Right cardiac atrium (tissue), 5 donors: ENCODE results near the gene PLIN4. TPM values are rescaled to one million over a fixed set of nuclear protein-coding genes. Genes with fewer than 3 reads are reported as not detected.
A peak's percentile ranks its signal among the peaks of the same experiment; 100 is the strongest.

Experiments used
- ATAC-seq, 2 donors: fragments of 200-7000 bp; cut with Tn5 transposase; one replicate each; pipeline versions ENCODE4 v1.8.0 to v1.9.1; 2020; ENCODE audit warnings: moderate library complexity in 2 of 2, mild to moderate bottlenecking in 1 of 2
- DNase-seq, 3 donors: peaks; one replicate each; pipeline ENCODE4 v3.0.0-alpha.2; 2020
- H3K27ac ChIP-seq: one replicate; pipeline ENCODE4 v1.5.1; 2013; ENCODE audit warnings: mild to moderate bottlenecking, low read length, control low read depth, moderate library complexity
- H3K27me3 ChIP-seq: one replicate; pipeline ENCODE4 v1.6.1; 2013; ENCODE audit not compliant: control insufficient read depth, insufficient read depth
- H3K4me1 ChIP-seq: one replicate; pipeline ENCODE4 v1.6.1; 2013; ENCODE audit warnings: low read length; ENCODE audit not compliant: control insufficient read depth, insufficient read depth
- H3K4me3 ChIP-seq: one replicate; pipeline ENCODE4 v1.5.1; 2013; ENCODE audit warnings: low read length, control low read depth
- H3K9me3 ChIP-seq: one replicate; pipeline ENCODE4 v1.6.1; 2013; ENCODE audit warnings: low read length; ENCODE audit not compliant: control insufficient read depth
- WGBS: extraction: QIAGEN DNeasy Blood & Tissue Kit; methylation state at CpG from one replicate; pipeline ENCODE4 v1.1.7; 2013; 5-methylcytosine and 5-hydroxymethylcytosine counted together
- intact Hi-C, 4 donors: fragments of 100-400 bp; cut with DNase I; formaldehyde crosslinking; loops; one replicate each; pipeline versions ENCODE4 v1.11.0 to v1.14.0; 2022 to 2023
- polyA plus RNA-seq: library from polyadenylated mRNA; stranded (reverse); fragments of 200-250 nt; gene quantifications from one replicate; pipeline ENCODE4 v1.2.3, GENCODE V29; 2013
- total RNA-seq, 4 donors: library from RNA; stranded (reverse); fragmentation: NEBNext Ultra II Directional; extraction: Animal tissue kit (Norgen Biotek cat#: 25700); gene quantifications; one replicate each; pipeline ENCODE4 v1.2.1, GENCODE V29; 2021
- donor health status: healthy with polysubstance abuse.
- donor health status: DM: no; HTN: yes; CAD: no.
- donor health status: DM: no; HTN: no; CAD: no.
- donor health status: DM: no; HTN: yes; CAD: no; lungs with severe emphysema.
- donor health status: DM: yes; HTN: yes; CAD: no.

The PLIN4 gene
- total and polyA plus RNA-seq, 5 donors = 102 to 201 (median 115) TPM

DNA sequence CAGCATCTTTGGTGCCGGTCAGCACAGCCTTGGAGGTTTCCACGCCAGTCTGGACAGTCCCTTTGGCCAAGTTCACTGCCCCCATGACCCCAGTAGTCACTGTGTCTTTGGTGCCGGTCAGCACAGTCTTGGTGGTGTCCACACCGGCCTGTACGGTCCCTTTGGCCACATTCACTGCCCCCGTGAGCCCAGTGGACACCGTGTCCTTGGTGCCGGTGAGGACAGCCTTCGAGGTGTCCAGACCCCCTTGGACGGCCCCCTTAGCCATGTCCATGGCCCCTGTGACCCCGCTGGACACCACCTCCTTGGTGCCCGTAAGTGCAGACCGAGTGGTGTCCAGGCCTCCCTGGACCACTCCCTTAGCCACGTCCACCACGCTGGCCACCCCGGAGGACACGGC lies 5.0 kb downstream of the PLIN4 start:
- Histone ChIP-seq H3K27ac (no peak overlapping the region), H3K4me3 (no peak overlapping the region), H3K27me3 (no peaks in the 10 kb centered on the region), H3K4me1 (no peaks in the 10 kb centered on the region), H3K9me3 (no peaks in the 10 kb centered on the region)
- intact Hi-C loops = no loop called here
- ATAC-seq (no peak), DNase-seq (peak in 2 of 3 donors; percentile 28 to 55)
- WGBS = 89% methylated on average over 17 of the region's 17 CpGs

DNA sequence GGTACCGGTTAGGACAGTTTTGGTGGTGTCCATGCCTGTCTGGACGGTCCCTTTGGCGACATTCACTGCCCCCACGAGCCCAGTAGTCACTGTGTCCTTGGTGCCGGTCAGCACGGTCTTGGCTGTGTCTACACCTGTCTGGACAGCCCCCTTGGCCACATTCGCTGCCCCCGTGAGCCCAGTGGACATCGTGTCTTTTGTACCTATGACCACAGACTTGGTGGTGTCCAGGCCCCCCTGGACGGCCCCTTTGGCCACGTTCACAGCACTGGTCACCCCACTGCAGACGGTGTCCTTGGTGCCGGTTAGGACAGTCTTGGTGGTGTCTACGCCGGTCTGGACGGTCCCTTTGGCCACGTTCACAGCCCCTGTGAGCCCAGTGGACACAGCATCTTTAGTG lies 6.2 kb downstream of the PLIN4 start:
- no peak overlapping the region for H3K27ac ChIP-seq
- no peaks in the 10 kb centered on the region for H3K4me1 ChIP-seq
- ATAC-seq (no peak), DNase-seq (peak in 1 of 3 donors; percentile 26)
- H3K4me3 ChIP-seq = no peak overlapping the region
- no peaks in the 10 kb centered on the region for H3K27me3 ChIP-seq
- intact Hi-C loops = no loop called here
- H3K9me3 ChIP-seq = no peaks in the 10 kb centered on the region
- 94% methylated on average over 17 of the region's 17 CpGs for WGBS

DNA sequence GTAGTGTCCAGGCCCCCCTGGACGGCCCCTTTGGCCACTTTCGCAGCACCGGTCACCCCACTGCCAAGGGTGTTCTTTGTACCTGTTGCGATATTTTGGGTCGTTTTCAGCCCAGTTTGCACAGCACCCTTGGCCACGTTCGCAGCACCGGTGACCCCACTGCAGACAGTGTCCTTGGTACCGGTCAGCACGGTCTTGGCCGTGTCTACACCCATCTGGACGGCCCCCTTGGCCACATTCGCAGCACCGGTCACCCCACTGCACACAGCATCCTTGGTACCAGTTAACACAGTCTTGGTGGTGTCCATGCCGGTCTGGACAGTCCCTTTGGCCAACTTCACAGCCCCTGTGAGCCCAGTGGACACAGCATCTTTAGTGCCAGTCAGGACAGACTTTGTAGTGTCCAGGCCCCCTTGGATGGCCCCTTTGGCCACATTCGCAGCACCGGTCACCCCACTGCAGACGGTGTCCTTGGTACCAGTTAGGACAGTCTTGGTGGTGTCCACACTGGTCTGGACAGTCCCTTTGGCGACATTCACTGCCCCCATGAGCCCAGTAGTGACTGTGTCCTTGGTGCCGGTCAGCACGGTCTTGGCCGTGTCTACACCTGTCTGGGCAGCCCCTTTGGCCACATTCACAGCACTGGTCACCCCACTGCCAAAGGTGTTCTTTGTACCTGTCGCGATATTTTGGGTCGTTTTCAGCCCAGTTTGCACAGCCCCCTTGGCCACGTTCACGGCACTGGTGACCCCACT lies 6.8 kb downstream of the PLIN4 start:
- Histone ChIP-seq H3K27me3 (no peaks in the 10 kb centered on the region), H3K4me3 (no peak overlapping the region), H3K27ac (no peak overlapping the region), H3K9me3 (no peaks in the 10 kb centered on the region), H3K4me1 (no peaks in the 10 kb centered on the region)
- WGBS = 88% methylated on average over 27 of the region's 27 CpGs
- ATAC-seq (peak in 1 of 2 donors; percentile 18), DNase-seq (no peak)
- intact Hi-C loops = no loop called here

DNA sequence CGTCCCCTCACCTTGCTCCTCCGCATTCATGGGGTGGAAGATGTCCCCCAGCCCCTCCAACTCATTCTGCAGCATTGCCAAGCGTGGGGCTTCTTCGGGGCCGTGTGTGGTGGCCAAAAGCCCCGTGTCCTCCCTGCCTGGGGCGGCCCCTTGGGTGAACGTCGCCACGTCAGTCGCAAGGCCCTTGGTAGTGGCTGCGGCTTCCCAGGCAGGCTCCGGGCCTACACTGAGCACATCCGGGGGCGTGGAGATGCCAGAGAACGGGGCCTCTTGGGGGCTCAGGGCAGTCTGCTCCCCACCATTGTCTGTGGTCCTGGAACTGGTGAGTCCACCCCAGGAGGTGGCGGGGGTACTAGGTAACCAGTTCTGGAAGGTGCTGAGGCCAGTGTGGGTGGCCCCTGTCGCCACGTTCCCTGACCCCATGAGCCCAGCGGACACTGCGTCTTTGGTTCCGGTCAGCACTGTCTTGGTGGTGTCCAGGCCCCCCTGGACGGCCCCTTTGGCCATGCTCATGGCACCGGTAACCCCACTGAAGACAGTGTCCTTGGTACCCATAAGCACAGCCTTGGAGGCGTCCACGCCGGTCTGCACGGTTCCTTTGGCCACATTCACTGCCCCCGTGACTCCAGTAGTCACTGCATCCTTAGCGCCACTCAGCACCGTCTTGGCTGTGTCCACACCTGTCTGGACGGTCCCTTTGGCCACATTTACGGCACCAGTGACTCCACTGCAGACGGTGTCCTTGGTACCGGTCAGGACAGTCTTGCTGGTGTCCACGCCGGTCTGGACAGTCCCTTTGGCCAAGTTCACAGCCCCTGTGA lies 7.6 kb downstream of the PLIN4 start:
- H3K27me3 ChIP-seq = no peaks in the 10 kb centered on the region
- no peaks in the 10 kb centered on the region for H3K9me3 ChIP-seq
- ATAC-seq = peak; percentile 3 to 7
- DNase-seq = peak in 1 of 3 donors; percentile 24
- WGBS = 86% methylated on average over 37 of the region's 37 CpGs
- H3K4me3 ChIP-seq = no peak overlapping the region
- H3K4me1 ChIP-seq = no peaks in the 10 kb centered on the region
- no peak overlapping the region for H3K27ac ChIP-seq
- intact Hi-C loops = no loop called here

DNA sequence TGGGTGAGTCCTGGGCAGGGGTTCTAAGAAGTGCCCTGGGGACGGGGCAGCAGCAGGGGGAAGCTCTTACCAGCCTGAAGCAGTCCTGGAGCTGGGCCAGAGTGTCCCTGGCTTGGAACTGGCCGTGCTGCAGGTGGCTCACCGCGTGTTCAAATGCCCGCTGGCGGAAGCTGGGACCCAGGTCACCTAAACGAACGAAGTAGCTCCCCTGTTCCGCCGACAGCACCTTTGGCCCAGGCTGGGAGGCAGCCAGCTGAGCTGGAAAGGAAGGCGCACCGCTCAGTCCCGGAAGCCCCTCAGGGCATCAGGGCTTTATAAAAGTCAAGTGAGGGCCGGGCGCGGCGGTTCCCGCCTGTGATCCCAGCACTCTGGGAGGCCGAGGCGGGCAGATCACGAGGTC lies 9.6 kb downstream of the PLIN4 start:
- H3K9me3 ChIP-seq = no peaks in the 10 kb centered on the region
- intact Hi-C loops = no loop called here
- no peak for ATAC-seq
- H3K4me1 ChIP-seq = no peaks in the 10 kb centered on the region
- WGBS = 89% methylated on average over 21 of the region's 21 CpGs
- no peaks in the 10 kb centered on the region for H3K27me3 ChIP-seq
- H3K27ac ChIP-seq = no peak overlapping the region
- H3K4me3 ChIP-seq = no peak overlapping the region
- no peak for DNase-seq

DNA sequence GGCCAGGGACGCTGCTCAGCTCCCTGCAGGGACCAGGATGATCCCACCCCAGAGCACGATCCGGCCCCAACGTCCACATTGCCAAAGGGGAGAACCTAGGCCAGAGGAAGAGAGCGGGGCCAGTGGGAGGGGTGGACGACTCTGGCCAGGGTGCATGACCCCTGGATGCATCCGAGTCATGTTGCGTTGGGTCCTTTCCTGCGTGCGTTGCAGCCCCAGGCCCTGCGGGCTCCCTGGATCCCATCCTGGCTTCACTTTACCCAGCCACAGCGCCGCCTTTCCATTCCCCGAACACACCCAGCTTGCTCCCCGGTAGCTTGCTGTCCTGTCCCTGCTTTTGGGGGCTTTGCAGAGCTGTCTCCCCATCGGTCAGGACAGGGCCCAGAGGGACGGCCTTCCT lies 10.5 kb downstream of the PLIN4 start:
- WGBS = 75% methylated on average over 17 of the region's 17 CpGs
- Histone ChIP-seq H3K27me3 (no peaks in the 10 kb centered on the region), H3K9me3 (no peaks in the 10 kb centered on the region), H3K4me3 (no peak overlapping the region), H3K4me1 (no peaks in the 10 kb centered on the region), H3K27ac (no peak overlapping the region)
- no peak for ATAC-seq
- intact Hi-C loops = no loop called here
- DNase-seq = no peak

DNA sequence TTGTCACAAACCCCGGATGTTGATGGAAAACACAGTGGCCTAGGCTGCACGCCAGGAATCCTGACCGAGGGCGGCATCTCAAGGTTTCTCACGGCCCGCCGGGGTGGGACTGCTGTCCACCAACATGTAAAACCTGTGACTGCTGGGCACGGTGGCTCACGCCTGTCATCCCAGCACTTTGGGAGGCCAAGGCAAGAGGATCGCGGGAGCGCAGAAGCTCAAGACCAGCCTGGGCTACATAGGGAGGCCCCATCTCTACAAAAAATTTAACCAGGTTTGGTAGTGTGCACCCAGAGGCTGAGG lies 11.2 kb downstream of the PLIN4 start:
- no peaks in the 10 kb centered on the region for H3K4me1 ChIP-seq
- no peak overlapping the region for H3K4me3 ChIP-seq
- no peaks in the 10 kb centered on the region for H3K27me3 ChIP-seq
- no peak overlapping the region for H3K27ac ChIP-seq
- H3K9me3 ChIP-seq = no peaks in the 10 kb centered on the region
- 75% methylated on average over 12 of the region's 12 CpGs for WGBS
- no peak for DNase-seq
- intact Hi-C loops = no loop called here
- ATAC-seq = no peak

DNA sequence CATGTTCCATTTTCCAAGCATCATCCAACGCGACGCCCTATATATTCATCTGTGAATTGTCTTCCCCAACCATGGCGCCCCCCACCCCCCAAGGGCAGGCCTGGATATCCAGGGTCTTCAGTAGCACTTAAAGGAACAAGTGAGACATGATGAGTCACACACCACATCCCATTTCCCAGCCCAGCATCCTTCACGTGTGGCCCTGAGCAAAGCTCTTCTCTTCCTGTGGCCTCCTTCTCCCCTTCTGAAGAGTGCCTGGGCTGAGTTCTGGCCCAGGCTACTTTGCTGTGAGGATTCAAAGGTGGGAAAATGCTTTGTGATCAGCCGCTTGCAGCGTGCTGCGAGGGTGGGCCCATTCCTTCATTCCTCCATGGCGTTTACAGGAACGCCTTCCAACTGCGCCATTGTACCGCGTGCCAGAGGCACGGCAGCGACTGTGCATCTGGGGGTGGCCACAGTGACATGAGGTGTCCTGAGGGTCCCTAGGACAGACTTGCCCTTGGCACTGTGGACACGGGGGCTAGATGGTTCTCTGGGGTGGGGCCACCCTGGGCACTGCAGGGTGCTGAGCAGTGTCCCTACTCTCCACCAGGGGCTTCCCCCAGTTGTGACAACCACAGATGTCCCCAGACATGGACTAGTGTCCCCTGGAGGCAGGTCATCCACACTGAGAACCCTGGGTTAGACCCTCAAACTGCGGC lies 11.7 kb downstream of the PLIN4 start:
- ATAC-seq (no peak), DNase-seq (no peak)
- H3K27ac ChIP-seq = no peak overlapping the region
- H3K4me1 ChIP-seq = no peaks in the 10 kb centered on the region
- no peaks in the 10 kb centered on the region for H3K9me3 ChIP-seq
- no peak overlapping the region for H3K4me3 ChIP-seq
- WGBS = 85% methylated on average over 17 of the region's 17 CpGs
- intact Hi-C loops = no loop called here
- H3K27me3 ChIP-seq = no peaks in the 10 kb centered on the region

DNA sequence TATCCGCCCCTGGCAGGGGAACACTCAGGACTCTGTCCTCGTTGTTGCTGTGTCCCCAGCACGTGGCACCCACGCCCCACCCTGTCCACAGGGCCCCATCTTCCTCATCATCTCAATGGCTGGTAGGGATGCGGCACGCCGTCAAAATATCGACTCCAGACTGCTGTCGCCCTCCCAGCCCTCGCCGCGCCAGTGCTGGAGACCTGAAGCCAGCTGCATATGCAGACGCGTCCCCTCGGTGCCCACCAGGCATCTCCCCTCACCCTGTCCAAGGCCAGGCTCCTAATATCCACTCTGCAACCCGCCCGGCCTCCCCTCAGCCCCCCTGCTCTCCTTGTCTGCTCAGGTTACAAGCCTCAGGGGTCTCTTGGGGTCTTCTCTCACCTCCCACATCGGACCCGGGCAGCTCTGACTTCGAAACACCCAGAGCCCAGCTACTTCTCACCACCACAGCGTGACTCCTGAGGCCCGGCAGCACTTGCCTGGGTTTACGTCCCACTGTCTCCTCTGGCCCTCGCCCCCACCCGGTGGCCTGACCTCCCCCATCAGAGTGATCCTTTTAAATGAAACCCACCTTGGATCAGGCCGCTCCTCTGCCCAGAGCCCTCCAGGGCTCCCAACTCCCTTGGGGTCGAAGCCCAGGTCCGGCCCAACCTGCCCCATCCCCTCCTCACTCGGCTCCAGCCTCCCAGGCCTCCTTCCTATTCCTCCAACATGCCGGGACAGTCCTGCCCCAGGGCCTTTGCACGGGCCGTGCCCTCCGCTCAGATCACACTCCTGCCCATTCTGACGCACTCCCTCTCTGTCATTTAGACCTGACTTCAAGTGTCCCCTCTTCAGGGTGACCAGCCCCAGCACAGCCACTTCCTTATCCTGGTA lies 12.5 kb downstream of the PLIN4 start:
- ATAC-seq (no peak), DNase-seq (no peak)
- Histone ChIP-seq H3K4me1 (no peaks in the 10 kb centered on the region), H3K4me3 (no peak overlapping the region), H3K9me3 (no peaks in the 10 kb centered on the region), H3K27me3 (no peaks in the 10 kb centered on the region), H3K27ac (no peak overlapping the region)
- intact Hi-C loops = no loop called here
- 94% methylated on average over 34 of the region's 34 CpGs for WGBS

DNA sequence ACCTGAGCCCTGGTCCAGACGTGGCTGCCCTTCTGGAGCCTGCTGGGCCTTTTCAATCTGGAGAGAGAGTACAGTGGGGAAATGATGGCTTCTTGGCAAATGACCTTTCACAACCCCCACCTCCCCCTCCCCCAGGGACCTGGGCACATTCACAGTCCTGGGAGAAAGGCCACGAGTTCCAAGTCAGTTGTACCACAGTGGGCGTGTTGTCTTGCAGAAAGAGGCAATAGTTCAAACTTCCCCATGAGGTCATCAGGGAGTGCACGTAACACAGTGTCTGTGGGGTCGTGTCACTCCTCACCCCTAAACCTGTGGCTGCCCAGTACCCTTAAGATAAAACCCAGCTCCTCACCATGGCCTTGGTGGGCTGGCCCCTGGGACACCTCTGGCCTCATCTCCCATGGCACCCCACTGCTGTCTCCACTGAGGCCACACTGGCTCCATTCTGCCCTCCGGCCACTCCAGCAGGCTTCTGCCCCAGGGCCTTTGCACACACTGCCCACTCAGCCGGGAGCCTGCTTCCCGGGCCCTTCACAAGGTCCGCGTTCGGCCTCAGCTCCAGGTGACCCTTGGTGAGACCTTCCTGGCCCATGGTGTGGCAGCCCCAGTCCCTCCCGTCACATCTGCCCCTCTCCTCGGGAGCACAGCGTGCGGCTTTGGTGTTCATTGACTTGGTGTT lies 13.3 kb downstream of the PLIN4 start:
- intact Hi-C loops = no loop called here
- Histone ChIP-seq H3K27ac (no peak overlapping the region), H3K27me3 (no peaks in the 10 kb centered on the region), H3K9me3 (no peaks in the 10 kb centered on the region), H3K4me3 (no peak overlapping the region), H3K4me1 (no peaks in the 10 kb centered on the region)
- no peak for ATAC-seq
- 76% methylated on average over 15 of the region's 15 CpGs for WGBS
- DNase-seq = peak in 1 of 3 donors; percentile 46
